Measurements from ENCODE around the gene LY6G5C.

LY6G5C gene

GRCh38 chr6:31633447-31633846 lies 47.4 kb downstream of the LY6G5C start:
- Mint-ChIP-seq H3K27me3 (no peaks in the 10 kb centered on the region), H3K9me3 (no peaks in the 10 kb centered on the region), H3K36me3 (ENCODE audit: low read depth) (peaks cover 99% of the 10 kb centered on the region), H3K4me1 (ENCODE audit: low read depth) (peaks cover 3% of the 10 kb centered on the region), H3K27ac (peak overlapping the region; percentile 84), H3K4me3 (no peak overlapping the region)
- no peak for DNase-seq

- DNase-seq, result no peak
- Mint-ChIP-seq H3K27ac (peak overlapping the region; percentile 84), H3K27me3 (no peaks in the 10 kb centered on the region)
Observed at GRCh38 chr6:31632279-31632946, 48.5 kb downstream of the LY6G5C start.

GRCh38 chr6:31631681-31632278 lies 49.1 kb downstream of the LY6G5C start:
- no peaks in the 10 kb centered on the region for H3K9me3 Mint-ChIP-seq
- DNase-seq, result no peak
- H3K27ac Mint-ChIP-seq, result peak overlapping the region; percentile 33
- H3K36me3 Mint-ChIP-seq (ENCODE audit: low read depth), result peaks cover 100% of the 10 kb centered on the region
- no peaks in the 10 kb centered on the region for H3K27me3 Mint-ChIP-seq
- H3K4me3 Mint-ChIP-seq, result no peak overlapping the region
- H3K4me1 Mint-ChIP-seq (ENCODE audit: low read depth), result peaks cover 6% of the 10 kb centered on the region

More at GRCh38 chr6:31632279-31632946, 48.5 kb downstream of the LY6G5C start:
- Mint-ChIP-seq H3K9me3 (no peaks in the 10 kb centered on the region), H3K4me3 (no peak overlapping the region), H3K36me3 (ENCODE audit: low read depth) (peaks cover 100% of the 10 kb centered on the region), H3K4me1 (ENCODE audit: low read depth) (peaks cover 6% of the 10 kb centered on the region)

- peak overlapping the region; percentile 5 for H3K27ac Mint-ChIP-seq
- H3K27me3 Mint-ChIP-seq, result no peaks in the 10 kb centered on the region
- H3K36me3 Mint-ChIP-seq (ENCODE audit: low read depth), result peaks cover 100% of the 10 kb centered on the region
- DNase-seq, result no peak
- peaks cover 6% of the 10 kb centered on the region for H3K4me1 Mint-ChIP-seq (ENCODE audit: low read depth)
- no peaks in the 10 kb centered on the region for H3K9me3 Mint-ChIP-seq
- no peak overlapping the region for H3K4me3 Mint-ChIP-seq
Observed at GRCh38 chr6:31631209-31631608, 49.7 kb downstream of the LY6G5C start.

GRCh38 chr6:31630177-31630934 lies 50.5 kb downstream of the LY6G5C start:
- no peaks in the 10 kb centered on the region for H3K9me3 Mint-ChIP-seq
- H3K4me3 Mint-ChIP-seq, result no peak overlapping the region
- H3K4me1 Mint-ChIP-seq (ENCODE audit: low read depth), result peaks cover 9% of the 10 kb centered on the region
- peaks cover 100% of the 10 kb centered on the region for H3K36me3 Mint-ChIP-seq (ENCODE audit: low read depth)
- H3K27ac Mint-ChIP-seq, result peak overlapping the region; percentile 5
- DNase-seq, result no peak
- H3K27me3 Mint-ChIP-seq, result no peaks in the 10 kb centered on the region

- H3K36me3 Mint-ChIP-seq (ENCODE audit: low read depth), result peaks cover 100% of the 10 kb centered on the region
- H3K9me3 Mint-ChIP-seq, result no peaks in the 10 kb centered on the region
- no peaks in the 10 kb centered on the region for H3K27me3 Mint-ChIP-seq
- H3K4me1 Mint-ChIP-seq (ENCODE audit: low read depth), result peaks cover 12% of the 10 kb centered on the region
- H3K27ac Mint-ChIP-seq, result peak overlapping the region; percentile 41
- no peak for DNase-seq
- no peak overlapping the region for H3K4me3 Mint-ChIP-seq
Observed at GRCh38 chr6:31629014-31629413, 51.9 kb downstream of the LY6G5C start.

- H3K27ac Mint-ChIP-seq, result peak overlapping the region; percentile 9
- no peak for DNase-seq
- no peaks in the 10 kb centered on the region for H3K27me3 Mint-ChIP-seq
- H3K4me3 Mint-ChIP-seq, result no peak overlapping the region
- no peaks in the 10 kb centered on the region for H3K9me3 Mint-ChIP-seq
- H3K4me1 Mint-ChIP-seq (ENCODE audit: low read depth), result peaks cover 19% of the 10 kb centered on the region
- peaks cover 100% of the 10 kb centered on the region for H3K36me3 Mint-ChIP-seq (ENCODE audit: low read depth)
Observed at GRCh38 chr6:31627690-31628287, 53.1 kb downstream of the LY6G5C start.

- H3K27ac Mint-ChIP-seq, result peak overlapping the region; percentile 80
- H3K4me3 Mint-ChIP-seq, result no peak overlapping the region
- H3K36me3 Mint-ChIP-seq (ENCODE audit: low read depth), result peaks cover 100% of the 10 kb centered on the region
- H3K4me1 Mint-ChIP-seq (ENCODE audit: low read depth), result peaks cover 27% of the 10 kb centered on the region
- no peak for DNase-seq
- H3K27me3 Mint-ChIP-seq, result no peaks in the 10 kb centered on the region
- H3K9me3 Mint-ChIP-seq, result no peaks in the 10 kb centered on the region
Observed at GRCh38 chr6:31626952-31627351, 53.9 kb downstream of the LY6G5C start.

Measured in activated T-cell treated with anti-CD3 and anti-CD28 coated beads, Interleukin-2, amount 50 U/mL, for 24 hours (primary cell).